ENCODE results near the gene TMEM212. TPM values are rescaled to one million over a fixed set of nuclear protein-coding genes. Genes with fewer than 3 reads are reported as not detected.

The TMEM212 gene
- total RNA-seq, 1 experiment from 2014 or later, result not detected

DNA sequence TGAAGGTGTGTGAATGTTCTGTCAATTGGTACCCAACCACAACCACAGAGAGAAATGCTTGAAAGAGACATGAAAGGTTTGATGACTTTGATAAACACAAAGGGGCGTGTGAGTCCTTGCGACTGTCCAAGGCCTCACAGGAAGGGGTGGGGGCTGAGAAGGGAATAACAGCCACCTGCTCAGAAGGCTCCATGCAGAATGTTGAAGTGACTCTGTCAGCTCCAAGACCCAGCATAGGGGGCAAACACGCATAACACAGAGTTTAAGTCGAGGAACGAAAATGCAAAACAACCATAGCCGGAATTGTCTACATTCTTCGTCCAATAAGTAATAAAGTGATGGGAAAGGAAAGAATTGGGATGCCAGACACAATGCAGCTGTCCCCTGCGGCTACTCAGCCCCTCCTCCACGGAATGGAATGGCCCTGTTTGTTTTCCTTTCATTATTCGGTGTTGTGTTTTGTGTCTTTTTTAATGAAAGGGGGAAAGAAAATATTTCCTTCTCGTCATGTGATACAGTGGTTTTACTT lies 19.9 kb downstream of the TMEM212 start:
- no peak for DNase-seq
- no peak overlapping the region for H3K4me3 ChIP-seq
- H3K36me3 ChIP-seq, result no peaks in the 10 kb centered on the region
- H3K9me3 ChIP-seq, result no peaks in the 10 kb centered on the region; the same call in 1 of the 2 replicates
- H3K27me3 ChIP-seq, result no peaks in the 10 kb centered on the region

DNA sequence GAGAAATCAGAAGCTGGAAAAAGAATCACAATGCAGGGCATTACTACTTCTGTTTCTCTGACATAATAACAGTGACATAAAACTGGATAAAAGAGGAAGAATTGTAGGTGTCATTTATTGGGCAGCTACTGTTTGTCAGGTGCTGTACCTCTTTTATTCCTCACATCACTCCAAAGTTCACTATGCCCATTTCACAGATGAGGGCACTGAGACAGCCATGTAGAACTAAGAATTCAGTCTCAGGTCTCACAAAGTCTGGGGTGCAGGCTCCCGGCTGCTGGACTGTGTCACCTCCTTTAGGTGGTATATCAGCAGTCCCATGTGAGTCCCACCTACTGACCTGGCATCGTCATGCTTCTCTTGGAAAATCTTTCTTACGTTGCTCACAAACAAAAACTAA lies 20.8 kb downstream of the TMEM212 start:
- H3K36me3 ChIP-seq, result no peaks in the 10 kb centered on the region
- no peak overlapping the region for H3K4me3 ChIP-seq
- no peak for DNase-seq
- no peaks in the 10 kb centered on the region for H3K9me3 ChIP-seq
- H3K27me3 ChIP-seq, result no peaks in the 10 kb centered on the region

DNA sequence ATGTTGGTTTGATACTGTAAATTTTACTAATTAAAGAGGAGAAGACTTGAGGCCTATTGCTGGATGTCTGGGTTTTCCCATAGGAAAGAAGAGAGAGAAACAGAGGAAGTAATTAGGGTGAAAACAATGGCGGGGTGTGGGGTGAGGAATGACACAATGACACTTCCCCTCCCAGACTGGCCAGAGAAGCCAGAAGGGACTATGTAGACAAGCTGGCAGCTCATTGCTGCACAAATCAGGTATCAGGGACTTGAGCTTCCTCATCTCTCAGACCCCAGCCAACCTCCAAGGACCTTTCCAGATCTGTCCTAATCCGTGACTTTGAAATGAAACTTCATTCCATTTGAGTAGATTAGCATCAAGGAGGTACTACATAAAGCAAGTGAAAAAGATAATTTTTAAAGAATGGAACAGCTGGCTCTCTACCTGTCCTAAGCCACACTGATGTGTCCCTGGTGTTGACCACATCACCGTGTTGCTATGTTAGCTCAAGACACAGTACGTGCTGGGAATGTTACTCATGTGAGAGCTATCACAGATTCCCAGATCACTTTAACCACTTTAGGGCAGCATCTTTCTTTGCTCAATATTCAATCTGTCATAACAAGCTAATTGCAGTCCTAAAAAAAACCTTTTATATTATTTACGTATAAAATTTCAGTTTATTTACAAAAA lies 22.2 kb downstream of the TMEM212 start:
- DNase-seq, result no peak
- Histone ChIP-seq H3K27me3 (no peaks in the 10 kb centered on the region), H3K36me3 (no peaks in the 10 kb centered on the region), H3K4me3 (no peak overlapping the region), H3K9me3 (no peaks in the 10 kb centered on the region)

DNA sequence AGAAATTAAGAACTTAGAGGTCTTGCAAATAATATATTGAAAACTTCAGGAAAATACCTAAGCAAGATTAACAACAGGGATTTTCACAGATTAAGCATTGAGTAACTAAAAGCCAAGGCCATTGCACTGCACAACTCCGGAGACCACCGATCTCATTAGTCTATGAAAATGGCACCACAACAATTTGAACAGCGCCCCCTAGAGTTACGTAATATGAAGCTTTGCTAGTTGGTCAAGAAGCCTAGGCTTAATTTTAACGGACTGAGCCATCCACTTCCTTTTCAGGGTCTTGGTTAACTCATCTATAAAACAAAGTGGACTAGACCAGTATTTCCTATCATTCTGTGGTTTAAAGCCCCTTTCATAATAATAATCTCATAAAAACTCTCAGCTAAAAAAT lies 24.8 kb downstream of the TMEM212 start:
- Histone ChIP-seq H3K36me3 (no peaks in the 10 kb centered on the region), H3K9me3 (no peaks in the 10 kb centered on the region), H3K27me3 (no peaks in the 10 kb centered on the region), H3K4me3 (no peak overlapping the region)
- DNase-seq, result no peak

DNA sequence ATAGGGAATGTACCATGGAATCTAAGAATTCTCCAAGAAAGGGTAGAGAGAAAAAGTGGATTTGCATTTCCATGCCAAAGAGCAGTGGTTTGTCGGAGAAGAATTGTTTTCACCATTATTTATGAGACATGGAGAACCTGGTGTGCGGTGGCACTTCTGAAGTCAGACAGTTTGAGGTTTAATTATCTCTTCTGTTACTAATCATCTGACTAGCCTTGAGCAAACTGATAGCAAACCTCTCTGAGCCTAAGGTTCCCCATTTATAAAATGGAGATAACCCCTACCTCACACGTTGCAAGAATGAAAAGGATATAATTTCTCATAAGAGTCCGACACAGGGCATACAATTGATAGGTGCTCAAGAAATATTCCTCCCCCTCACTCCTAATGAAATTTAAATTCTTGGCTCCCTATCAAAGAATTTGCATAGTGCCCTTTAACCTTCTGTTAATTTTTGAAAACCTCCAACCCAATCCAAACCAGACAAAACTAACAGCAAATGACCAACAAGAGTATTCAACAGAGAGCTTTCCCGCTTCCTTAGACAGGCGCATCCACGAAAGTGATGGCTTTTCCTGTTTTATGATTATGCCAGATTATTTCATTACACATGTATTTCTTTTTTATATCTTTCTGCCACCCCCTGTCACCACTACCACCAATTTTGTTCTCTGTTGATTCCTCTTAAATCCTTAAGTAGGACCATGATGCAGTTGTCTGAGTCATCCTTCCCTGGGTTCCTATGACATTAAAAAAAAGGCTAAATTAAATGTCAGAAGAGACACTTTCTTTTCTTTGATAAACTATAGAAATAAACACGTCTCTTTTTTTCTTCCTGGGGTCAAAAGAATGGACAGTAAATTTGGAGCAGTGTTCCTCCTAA lies 28.5 kb downstream of the TMEM212 start:
- no peaks in the 10 kb centered on the region for H3K9me3 ChIP-seq
- no peaks in the 10 kb centered on the region for H3K27me3 ChIP-seq
- DNase-seq, result no peak
- no peak overlapping the region for H3K4me3 ChIP-seq
- no peaks in the 10 kb centered on the region for H3K36me3 ChIP-seq

DNA sequence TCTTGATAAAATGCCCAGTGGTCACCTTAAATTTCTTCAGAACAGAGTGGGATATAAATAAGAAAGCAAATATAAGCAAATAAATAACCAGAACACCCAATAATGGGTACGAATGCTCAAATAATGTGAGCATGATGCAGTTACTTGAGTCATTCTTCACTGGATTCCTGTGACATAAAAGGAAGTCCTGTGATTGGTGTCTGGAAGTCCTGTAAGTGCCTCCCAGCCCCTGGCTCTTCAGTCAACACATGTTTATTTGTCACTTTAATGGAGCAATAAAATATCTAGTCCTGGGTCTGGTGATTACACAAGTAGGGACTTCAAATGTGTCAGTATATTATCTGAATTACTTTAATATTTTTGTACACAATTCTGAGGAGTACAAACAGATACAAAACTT lies 30.4 kb downstream of the TMEM212 start:
- Histone ChIP-seq H3K9me3 (no peaks in the 10 kb centered on the region), H3K36me3 (no peaks in the 10 kb centered on the region), H3K27me3 (no peaks in the 10 kb centered on the region), H3K4me3 (no peak overlapping the region)
- DNase-seq, result no peak

DNA sequence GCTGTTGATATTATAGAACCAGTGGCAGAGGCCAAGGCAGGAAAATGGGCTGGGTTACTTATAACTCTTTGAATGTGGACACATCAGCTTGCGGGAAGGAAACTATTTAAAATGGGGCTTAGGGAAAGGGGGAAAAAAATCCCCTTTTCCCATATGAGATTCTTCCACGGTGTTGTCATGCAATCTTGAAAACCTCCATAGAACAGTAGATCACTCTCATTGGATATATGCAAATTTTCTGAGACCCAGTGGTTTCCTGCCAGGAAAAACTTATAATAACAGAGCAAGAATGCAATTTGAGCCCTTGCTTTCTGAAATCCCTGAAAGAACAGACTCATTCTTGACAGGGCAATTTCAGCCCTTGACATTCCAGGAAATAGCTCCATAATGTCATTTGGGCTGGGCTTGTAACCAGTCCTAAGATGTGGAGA lies 31.1 kb downstream of the TMEM212 start:
- no peaks in the 10 kb centered on the region for H3K36me3 ChIP-seq
- no peaks in the 10 kb centered on the region for H3K27me3 ChIP-seq
- peak; percentile 67 for DNase-seq
- H3K9me3 ChIP-seq, result no peaks in the 10 kb centered on the region
- H3K4me3 ChIP-seq, result no peak overlapping the region

DNA sequence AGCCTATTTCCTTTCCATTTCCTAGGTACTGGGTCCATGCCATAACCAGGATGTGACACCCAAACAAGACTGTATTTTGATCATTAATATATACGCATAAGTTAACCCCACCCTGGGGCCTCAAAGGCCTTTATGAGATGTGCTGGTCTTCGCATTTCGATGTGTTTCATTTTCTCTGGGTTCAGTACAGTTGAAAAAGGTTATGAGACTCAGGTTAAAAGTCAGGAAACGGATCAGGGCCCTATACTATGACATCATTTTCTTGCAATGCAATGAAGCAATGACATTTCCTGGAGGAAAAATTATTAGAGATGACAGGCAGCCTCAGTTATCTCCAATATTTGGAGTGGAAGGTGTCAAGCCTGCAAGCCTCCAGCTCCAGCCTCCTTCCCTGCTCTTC lies 31.7 kb downstream of the TMEM212 start:
- Histone ChIP-seq H3K36me3 (no peaks in the 10 kb centered on the region), H3K9me3 (no peaks in the 10 kb centered on the region), H3K27me3 (no peaks in the 10 kb centered on the region), H3K4me3 (no peak overlapping the region)
- no peak for DNase-seq

DNA sequence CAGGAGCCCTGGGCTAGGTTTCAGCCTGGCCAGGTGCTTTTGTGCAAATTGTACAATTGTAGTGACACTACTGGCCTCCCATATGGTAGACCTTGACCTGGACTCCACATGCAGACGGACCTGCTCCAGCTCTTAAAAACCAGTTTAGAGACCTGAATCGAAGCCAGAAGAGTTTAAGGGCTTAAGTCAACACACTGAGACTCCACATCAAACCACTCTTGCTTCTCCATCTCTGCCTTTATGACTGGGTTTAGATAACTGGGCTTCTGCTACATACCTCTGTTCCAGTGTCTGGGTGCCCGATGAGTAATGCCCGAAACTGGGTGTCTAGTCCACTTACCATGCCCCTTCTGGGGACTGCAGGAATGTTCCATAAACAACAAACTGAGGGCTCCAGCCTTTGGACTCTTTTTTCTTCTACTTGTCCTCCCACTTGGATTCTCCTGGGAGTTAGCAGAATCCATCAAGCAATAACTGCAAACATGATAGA lies 32.8 kb downstream of the TMEM212 start:
- Histone ChIP-seq H3K4me3 (no peak overlapping the region), H3K9me3 (no peaks in the 10 kb centered on the region), H3K27me3 (no peaks in the 10 kb centered on the region), H3K36me3 (no peaks in the 10 kb centered on the region)
- peak; percentile 44 for DNase-seq

DNA sequence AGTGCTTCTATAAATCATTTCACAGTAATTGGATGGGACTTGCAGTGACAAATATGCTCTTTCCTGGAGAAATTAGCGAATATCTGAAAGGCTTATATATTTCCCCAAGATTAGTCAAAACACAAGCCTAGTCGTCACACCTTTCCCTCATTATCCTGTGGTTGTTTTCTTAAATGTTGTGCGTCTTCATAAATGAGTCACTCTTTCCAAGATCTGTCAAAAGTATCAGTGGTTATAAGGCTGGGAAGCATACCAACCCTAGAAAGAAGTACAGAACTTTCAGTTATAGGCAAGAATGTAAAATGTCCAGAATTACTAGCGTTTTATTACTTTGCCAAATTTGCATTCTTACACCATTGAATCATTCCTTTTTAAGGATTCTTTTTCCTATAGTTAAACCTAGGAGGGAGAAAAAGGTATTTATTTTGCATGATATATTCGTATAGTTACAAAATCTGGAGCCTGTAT lies 33.6 kb downstream of the TMEM212 start:
- Histone ChIP-seq H3K36me3 (no peaks in the 10 kb centered on the region), H3K4me3 (no peak overlapping the region), H3K9me3 (no peaks in the 10 kb centered on the region), H3K27me3 (no peaks in the 10 kb centered on the region)
- no peak for DNase-seq

DNA sequence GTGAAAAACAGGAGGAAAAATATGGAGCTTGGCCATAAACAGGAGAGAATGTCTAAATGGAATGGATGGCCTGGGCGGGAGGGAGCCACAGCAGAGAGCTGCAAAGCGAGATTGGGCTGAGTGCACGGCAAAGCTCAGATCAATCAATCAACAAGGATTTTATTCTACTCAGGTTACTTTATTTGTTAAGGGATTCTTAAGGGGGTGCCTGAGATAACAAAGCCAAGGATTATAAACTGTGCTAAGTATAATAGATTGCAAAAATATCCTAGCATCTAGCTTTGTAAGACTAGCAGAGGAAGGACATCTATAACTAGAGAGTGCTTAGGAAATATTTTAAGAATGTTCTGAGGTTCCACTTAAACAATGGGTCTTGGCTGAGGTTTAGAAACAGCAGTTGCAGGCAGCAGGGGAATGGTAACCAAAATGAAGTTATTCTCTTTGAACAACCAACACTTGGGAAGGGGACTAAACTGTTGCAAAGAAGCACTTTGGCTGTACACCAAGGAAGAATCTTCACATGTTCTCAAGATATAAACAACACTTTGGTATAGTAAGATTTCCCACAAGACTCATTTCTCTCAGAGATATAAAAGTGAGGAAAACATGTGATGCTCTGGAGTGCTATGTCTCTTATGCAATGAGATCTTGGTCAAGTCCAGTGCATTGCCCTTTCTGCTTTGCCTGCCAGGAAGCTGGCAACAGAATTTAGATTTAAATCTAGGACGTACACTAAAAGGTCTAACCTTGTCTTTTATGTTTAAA lies 35.5 kb downstream of the TMEM212 start:
- no peak overlapping the region for H3K4me3 ChIP-seq
- DNase-seq, result no peak
- no peaks in the 10 kb centered on the region for H3K36me3 ChIP-seq
- H3K27me3 ChIP-seq, result no peaks in the 10 kb centered on the region
- H3K9me3 ChIP-seq, result no peaks in the 10 kb centered on the region

DNA sequence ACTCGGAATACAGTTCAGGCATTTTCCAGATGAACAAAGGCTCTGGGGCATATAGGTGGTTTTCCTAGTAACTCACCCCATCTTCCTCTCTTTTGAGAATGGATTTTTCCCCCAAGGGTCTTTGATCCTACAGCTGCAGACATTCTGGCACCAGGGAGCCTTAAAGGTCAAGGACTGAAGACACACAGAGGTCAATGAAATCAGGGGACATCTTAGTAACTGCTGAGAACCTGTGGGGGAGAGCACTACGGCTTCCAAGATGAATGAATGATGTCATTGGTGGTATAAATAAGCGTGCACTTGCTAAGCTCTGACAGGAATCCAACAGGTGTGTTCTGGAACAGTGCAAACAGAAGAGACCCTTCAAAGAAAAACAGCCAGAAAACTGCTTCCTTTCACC lies 36.3 kb downstream of the TMEM212 start:
- Histone ChIP-seq H3K9me3 (no peaks in the 10 kb centered on the region), H3K27me3 (no peaks in the 10 kb centered on the region), H3K4me3 (no peak overlapping the region), H3K36me3 (no peaks in the 10 kb centered on the region)
- DNase-seq, result no peak

DNA sequence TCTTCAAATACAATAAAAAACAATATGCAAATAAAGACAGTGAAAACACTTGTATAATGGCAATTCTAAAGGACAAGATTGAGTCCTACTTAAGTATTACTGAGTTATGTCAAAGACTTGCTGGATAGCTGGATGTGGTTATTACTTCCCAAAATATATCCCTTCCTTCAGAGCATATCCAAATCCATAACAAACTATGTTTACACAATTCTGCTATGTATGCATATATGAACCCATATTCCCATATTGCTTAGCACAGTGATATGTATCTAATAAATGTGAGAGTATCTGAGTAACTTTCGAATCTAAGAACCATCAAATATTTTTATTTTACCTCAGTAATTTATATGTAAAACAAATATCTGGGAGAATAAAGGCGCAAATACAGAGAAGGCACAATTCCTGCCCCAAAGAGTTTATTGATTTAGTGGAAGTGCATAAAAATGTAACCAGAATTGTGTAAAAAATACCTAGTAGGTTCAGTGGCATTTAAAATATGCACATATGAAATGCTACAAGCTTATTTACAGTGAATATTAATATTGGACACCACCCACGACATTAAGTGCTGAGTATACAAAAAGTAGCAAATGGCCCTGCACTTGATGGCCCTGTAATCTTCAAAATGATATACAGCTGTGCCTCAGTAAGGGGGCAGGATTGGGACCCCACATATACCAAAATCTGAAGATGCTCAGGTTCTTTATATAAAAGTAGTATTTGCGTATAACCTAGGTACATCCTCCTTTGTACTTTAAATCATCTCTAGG lies 37.1 kb downstream of the TMEM212 start:
- no peak for DNase-seq
- Histone ChIP-seq H3K27me3 (no peaks in the 10 kb centered on the region), H3K9me3 (no peaks in the 10 kb centered on the region), H3K36me3 (no peaks in the 10 kb centered on the region), H3K4me3 (no peak overlapping the region)

DNA sequence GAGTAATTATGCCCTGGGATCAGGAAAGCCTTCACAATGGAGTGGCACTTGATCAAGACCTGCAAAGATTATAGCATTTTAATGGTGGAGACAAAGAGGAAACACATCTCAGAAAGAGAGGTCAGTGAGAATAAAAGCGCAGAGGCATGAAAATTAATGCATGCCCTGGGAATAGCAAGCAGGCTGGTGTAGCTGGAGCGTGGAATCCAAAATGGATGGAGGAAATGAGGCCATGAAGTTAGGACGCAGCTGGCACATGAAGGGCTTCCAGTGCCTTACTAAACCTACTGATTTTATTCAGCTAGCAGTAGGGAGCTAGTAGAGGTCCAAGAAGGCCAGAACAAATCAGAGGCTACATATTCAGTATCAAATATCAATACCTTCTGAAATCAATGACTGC lies 38.1 kb downstream of the TMEM212 start:
- Histone ChIP-seq H3K36me3 (no peaks in the 10 kb centered on the region), H3K27me3 (no peaks in the 10 kb centered on the region), H3K4me3 (no peak overlapping the region), H3K9me3 (no peaks in the 10 kb centered on the region)
- no peak for DNase-seq

DNA sequence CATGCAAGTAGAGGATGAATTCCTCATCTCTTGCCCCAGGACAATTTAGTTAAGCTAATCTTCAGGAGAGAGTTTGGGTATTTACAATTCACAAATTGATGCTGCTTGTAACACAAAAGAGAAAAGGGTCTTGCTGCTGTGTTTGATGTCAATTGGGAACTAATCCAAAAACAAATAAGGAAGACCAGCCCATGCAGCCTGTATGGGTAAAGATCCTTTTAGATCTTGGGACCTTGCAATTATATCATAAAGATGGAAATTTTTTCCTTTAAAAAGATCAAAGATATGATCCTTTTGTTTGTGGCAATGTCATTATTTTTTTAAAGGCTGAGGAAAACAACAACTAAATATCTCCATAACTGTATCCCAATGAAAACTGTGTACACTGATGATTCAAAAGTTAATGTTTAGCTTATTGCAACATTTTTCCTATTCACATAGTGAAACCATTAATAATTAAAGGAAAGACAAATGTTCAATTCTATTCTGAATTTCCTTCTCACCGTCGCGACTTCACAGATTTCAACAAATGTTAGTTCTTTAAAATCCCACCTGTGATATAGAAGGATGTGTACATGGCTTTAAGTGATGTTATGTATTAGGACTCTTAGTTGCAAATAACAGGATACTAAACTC lies 40.2 kb downstream of the TMEM212 start:
- Histone ChIP-seq H3K36me3 (no peaks in the 10 kb centered on the region), H3K4me3 (no peak overlapping the region), H3K9me3 (no peaks in the 10 kb centered on the region), H3K27me3 (no peaks in the 10 kb centered on the region)
- no peak for DNase-seq

DNA sequence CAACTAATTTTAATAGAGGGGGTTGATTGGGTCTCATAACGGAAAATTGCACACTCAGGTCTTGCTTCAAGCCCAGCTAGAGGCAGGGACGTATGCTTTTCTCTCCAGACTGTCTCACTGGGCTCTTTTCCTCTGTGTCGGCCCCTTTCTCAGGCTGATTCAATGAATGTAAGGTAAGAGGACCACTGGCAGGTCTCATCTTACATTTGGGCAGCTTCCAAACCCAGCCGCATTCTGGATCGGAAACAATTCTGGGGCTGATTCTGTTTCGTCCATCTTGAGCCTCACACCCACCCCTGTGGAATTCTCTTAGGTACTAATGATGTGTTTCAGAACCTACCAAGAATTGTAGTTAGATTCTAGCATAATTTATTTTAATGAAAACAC lies 40.7 kb downstream of the TMEM212 start:
- no peaks in the 10 kb centered on the region for H3K27me3 ChIP-seq
- H3K9me3 ChIP-seq, result no peaks in the 10 kb centered on the region

More for the DNA sequence above, 40.7 kb downstream of the TMEM212 start:
- no peaks in the 10 kb centered on the region for H3K36me3 ChIP-seq
- no peak overlapping the region for H3K4me3 ChIP-seq
- no peak for DNase-seq

Data from MG63 (cell line).